HG03521 (cell line): ENCODE results near the gene ITGB3BP.
"Not testable (repeated sequence)": the region's sequence is repeated elsewhere in the genome, so short reads cannot be mapped to it uniquely, and the experiment has no call there.

Source experiments
- ATAC-seq: cut with Tn5 transposase; IDR thresholded peaks from one replicate; pipeline ENCODE4 v1.9.1; 2021; ENCODE audit warnings: mild to moderate bottlenecking, moderate library complexity; ENCODE audit not compliant: unreplicated experiment

The ITGB3BP gene

GRCh38 chr1:63423649-63424048, 99.4 kb downstream of the ITGB3BP start:
- ATAC-seq, result no peak

- not testable (repeated sequence) for ATAC-seq
These were observed 102.3 kb downstream of the ITGB3BP start for GRCh38 chr1:63420746-63421145.

GRCh38 chr1:63418101-63418500, 104.9 kb downstream of the ITGB3BP start:
- no peak for ATAC-seq

- no peak for ATAC-seq
These were observed 108.2 kb downstream of the ITGB3BP start for GRCh38 chr1:63414691-63415365.

GRCh38 chr1:63413394-63413793, 109.6 kb downstream of the ITGB3BP start:
- ATAC-seq, result no peak

GRCh38 chr1:63411066-63411465, 112.0 kb downstream of the ITGB3BP start:
- ATAC-seq, result no peak

- ATAC-seq, result no peak
These were observed 114.7 kb downstream of the ITGB3BP start for GRCh38 chr1:63408331-63408730.

GRCh38 chr1:63407002-63407401, 116.0 kb downstream of the ITGB3BP start:
- no peak for ATAC-seq

GRCh38 chr1:63405987-63406386, 117.0 kb downstream of the ITGB3BP start:
- no peak for ATAC-seq

GRCh38 chr1:63405021-63405420, 118.0 kb downstream of the ITGB3BP start:
- ATAC-seq, result no peak

- no peak for ATAC-seq
These were observed 119.6 kb downstream of the ITGB3BP start for GRCh38 chr1:63403386-63403785.

- no peak for ATAC-seq
These were observed 121.1 kb downstream of the ITGB3BP start for GRCh38 chr1:63401945-63402344.
